Activated naive CD4-positive, alpha-beta T cell treated with Interleukin-2 at 50 U/mL for 16 hours (primary cell): Measurements from ENCODE around the gene XCL2.
"Not testable (repeated sequence)": the region's sequence is repeated elsewhere in the genome, so short reads cannot be mapped to it uniquely, and the experiment has no call there.

Source experiments
- DNase-seq: peaks from one replicate; pipeline ENCODE4 v3.0.0-alpha.2; 2020

XCL2 gene

DNA sequence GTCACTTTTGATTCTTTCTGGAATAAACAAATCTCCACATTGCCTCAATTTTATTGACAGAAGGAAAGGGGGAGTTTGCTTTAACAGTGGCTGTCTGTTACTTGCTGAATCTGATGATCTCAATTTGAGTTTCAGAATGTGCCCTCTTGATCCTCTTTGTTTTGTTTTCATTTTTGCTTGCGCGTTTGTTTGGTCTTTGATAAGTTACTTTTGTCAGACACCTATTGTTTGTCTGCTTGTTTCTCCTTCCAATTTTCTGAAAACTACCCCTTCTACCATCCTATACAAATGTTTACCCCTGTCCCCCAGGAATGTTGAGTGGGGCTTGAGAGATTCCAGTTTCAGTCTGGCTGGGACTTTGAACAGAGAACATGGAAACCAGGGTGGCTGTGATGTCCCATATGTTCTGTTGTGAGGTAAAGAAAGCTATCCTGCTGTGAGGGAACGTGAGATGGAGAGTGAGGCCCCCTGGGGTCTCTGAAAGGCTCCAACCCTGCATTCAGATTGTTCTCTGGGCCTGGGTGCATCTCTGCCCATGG lies 11.8 kb upstream of the XCL2 start:
- no peak for DNase-seq

DNA sequence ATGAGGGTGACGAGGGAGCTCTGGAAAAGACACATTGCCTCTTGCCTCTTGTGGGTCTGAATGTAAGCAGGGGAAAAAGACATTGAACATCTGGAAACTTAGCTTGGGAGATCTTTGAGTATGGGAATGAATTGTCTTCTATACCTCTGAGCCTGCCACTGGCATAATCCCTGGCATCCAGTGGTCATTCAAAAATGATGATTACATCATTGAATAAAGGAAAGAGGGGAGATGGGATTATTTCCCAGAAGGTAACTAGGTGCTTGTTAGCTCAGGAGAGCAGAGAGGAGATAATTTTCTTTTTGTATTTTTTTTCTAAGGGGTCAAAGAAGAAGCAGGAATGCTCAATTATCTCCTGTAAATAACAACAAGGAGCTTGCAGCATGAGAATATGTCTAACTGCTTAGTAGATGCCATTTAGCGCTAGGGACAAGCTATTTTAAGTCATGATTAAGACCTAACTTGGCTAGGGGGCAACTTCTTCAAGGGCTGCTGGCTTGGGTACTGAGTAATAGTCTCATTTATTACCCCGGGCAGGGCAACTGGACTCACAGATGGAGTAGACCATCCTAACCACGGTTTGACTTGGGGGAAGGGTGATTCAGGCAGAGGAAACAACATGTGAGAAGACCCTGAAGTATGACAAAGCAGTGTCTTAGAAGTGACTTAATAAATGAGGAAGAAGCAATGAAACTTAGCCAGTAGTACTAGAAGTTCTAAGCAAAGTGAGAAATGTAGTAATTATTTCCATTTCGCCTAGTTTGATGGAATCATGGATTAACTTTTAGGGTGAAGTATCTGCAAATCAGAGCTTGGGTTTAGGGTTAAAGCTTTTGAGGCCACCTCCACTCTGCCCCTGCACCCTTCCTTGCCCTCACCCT lies 11.0 kb upstream of the XCL2 start:
- no peak for DNase-seq

DNA sequence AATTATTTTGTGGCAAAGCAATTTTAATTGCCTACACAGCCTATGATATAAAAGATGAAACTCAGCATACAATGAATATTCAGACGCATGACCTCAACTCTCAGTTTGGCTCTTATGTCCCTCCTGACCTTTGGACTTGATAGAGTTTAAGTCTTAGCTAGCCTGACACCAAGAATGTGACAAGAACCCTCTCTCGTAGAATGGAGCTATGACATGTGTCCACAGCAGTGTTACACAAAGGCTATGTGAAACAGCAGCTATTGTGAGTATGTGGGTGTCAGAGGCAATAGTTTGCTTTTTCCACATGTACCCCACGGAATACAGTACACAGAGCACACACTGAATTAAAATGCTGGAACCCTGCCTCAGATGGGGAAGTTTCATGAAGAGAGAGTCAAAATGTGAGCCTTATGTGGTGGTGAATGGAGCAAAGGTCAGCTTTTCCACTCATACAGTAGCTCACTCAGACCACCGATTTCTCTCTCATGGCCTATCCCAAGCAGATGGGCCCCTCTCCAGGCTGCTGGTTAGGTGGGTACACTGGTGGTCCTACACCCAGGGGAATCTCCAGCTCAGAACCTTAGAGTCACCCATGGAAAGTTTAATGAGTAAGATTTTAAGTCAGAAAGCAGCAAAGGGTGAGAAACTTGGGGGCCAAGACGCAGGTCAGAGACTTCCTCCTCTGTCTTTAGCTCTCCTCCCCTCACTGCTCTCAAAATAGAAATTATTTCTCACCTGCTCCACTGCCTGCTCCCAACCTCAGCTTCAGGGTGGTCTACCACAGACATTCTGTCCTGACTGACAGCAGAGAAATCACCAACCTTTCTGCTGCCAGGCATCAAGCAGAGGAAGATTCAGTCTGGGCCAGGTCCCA lies 10.1 kb upstream of the XCL2 start:
- DNase-seq, result no peak

DNA sequence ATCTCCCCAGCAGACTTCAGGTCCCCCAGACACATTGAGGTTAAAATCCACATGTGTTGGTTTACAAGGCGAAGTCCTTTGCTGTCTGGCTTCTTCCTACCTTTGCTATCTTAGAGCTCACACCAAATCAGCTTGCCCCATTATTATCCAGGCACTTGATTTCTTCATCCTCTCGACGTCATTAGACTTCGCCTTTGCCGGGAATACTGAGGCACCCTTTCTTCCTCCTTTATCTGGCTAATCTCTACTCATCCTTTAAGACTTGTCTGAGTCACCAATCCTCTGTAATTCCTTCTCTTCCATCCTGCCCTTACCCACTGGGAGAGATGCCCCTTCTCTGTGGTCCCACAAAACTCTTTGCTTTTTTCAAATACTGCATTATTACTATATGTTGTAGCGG lies 9.2 kb upstream of the XCL2 start:
- DNase-seq, result no peak

DNA sequence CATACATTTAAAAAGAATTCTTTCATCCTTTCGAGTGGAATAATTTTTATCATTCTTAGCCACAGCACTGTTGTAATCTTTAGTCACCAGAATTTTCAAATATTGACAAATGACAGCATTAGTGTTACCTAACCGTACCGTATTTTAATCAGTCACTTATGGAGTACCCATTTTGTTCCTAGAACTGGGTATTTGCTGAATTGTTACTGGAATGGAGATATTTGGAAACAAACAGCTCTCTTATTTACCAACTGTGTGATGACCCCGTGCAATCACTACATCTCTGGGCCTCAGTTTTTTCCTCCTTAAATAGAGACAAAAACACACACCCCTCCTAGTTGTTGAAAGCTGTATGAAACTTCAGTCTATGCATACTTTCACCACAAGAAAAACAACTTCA lies 7.9 kb upstream of the XCL2 start:
- DNase-seq, result no peak

DNA sequence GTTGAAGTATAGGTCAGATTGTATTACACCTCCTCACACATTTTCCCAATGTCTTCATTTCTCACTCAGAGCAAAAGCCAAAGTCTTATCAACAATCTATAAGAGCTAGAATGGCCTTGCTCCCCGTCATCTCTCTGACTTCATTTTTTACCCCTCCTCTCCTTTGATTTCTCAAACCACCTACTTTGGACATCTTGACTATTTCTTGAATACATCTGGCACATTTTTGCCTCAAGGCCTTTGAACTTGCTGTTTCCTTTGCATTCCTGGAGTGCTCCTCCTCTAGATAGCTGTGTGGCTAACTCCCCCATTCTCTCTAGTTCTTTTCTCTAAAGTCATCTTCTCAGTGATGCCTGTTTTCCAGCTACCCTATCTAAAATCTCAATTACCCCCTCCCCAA lies 7.2 kb upstream of the XCL2 start:
- no peak for DNase-seq

DNA sequence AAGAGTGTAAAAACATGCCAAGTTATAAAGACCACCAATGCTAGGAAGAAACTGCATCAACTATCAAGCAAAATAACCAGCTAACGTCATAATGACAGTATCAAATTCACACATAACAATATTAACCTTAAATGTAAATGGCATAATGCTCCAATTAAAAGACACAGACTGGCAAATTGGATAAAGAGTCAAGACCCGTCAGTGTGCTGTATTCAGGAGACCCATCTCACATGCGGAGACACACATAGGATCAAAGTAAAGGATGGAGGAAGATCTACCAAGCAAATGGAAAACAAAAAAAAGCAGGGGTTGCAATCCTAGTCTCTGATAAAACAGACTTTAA lies 2.7 kb upstream of the XCL2 start:
- not testable (repeated sequence) for DNase-seq

DNA sequence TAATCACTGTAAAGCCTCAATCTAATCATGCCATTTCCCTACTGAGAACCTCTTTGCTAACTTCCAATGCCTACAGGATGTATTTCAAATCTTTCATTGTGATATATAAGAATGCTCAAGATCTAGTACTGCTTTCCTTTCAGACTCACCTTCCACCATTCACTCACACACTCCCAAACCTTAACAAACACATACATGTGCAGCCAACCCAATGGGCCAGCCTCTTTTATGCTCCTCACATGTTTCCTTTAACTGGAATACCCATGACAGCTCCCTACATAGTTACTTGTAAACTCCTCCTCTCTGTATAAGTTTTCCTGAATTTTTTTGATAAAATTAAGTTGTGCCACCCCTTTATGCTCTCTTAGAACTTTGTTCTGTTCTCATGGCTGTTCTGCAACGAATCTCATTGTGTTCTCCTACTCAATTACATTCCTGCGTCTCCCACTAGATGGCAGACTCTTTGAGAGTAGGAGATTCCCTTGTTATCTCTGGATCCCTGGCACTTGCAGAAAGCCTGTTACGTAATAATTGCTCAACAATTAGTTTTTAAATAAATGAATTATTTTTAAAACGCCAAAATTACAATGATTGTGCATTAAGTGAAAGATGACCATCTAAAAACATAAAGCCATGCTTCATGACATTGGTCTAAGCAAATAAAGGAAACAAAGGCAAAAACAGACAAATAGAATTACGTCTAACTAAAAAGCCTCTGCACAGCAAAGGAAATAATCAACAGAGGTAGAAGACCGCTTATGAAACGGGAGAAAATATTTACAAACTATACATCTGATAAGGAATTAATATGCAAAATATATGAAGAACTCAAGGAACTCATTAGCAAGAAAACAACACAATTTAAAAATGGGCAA lies 2.1 kb upstream of the XCL2 start:
- not testable (repeated sequence) for DNase-seq

DNA sequence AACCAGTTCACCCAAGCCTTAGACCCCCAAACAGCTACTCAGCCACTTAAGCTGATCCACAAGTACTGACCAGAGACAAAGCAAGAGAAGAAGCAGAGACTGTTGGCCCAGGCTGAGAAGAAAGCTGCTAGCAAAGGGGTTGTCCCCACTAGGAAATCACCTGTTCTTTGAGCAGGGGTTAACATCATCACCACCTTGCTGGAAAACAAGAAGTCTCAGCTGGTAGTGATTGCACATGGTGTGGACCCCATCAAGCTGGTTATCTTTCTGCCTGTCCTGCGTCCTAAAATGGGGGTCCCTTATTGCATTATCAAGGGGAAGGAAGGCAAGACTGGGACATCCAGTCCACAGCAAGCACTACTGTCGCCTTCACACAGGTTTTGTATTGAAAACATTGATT lies 819 bp downstream of the XCL2 start:
- not testable (repeated sequence) for DNase-seq

DNA sequence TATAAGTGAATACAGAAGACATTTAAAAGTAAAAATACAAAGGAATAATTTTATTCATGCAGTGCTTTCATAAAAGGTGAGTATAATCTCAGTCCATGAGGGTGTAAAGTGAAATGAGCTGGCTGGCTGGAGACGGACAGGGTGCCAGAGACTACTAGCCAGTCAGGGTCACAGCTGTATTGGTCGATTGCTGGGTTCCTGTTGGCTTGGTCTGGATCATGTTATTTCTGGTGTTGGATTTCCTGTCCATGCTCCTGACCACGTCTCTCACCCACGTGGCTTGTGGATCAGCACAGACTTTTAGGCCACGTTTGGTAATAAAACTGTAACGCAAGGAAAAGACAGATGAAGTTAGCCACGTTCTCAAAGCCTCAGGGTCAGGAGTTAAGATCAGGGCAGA lies 3.0 kb downstream of the XCL2 start:
- DNase-seq, result not testable (repeated sequence)

DNA sequence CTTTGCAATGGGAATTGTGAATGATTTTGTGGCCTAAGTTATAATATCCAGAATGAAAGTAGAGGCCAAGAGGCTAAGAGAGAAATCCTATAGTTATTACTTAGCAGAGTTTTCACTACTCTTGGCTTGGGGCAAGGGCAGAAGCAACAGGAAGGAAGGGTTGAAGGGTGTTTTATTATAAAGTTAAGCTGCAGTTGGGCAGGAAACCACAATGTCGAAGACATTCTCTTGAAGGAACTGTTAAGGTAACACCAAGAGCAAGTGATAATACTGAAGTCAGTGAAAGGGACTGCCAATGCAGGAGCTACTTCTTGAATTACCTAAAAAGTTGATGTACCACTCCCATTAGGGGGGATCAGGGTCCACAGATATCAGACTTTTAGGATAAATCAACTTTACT lies 8.3 kb downstream of the XCL2 start:
- DNase-seq, result no peak

DNA sequence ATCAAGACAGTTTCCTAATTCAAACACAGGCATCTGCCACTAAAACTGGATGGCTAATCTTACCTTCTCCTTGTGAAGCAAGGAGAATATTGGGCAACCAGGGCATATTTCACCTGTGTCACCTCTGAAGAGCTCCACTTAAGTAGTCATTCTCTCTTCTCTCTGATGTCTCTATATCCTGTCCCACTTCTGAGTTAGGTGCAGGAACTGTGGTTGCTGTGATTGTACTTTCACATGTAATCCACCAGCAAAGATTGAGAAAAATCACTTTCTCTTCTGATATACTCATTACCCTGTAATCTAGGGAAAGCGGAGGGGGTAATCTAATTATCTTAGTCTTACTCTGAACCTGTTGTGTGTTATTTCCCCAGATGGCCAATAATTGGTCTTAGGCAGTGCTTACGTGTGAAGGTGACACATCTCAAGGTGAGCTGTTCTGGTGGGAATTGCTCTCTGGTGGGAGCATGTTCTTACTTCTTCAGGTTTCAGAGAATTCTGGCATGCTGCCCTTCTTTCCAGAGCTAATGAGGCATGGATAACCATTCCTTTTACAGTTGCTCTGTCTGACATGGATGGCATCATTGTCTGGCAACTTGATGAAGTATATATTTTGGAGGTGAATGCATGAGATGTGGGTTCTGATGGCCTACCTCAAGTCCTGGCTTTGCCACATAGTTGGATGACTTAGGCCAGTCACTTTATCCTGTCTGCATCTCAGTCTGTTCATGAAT lies 12.0 kb downstream of the XCL2 start:
- no peak for DNase-seq

DNA sequence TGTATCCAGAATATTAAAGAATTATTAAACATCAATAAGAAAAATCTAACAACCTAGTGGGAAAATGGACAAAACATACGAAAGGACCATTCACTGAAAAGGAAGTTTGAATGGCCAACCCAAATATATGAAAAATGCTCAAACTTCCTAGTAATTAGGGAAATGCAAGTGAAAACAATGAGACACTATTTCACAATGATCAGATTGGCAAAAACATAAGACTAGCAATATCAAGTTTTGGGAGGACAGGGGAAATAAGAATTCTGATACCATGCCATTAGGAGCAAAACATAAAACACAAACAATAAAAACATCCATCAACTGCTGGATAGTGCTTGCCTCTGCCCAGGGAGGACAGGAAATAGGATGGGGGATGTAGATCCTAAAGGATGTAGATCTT lies 14.3 kb downstream of the XCL2 start:
- no peak for DNase-seq

DNA sequence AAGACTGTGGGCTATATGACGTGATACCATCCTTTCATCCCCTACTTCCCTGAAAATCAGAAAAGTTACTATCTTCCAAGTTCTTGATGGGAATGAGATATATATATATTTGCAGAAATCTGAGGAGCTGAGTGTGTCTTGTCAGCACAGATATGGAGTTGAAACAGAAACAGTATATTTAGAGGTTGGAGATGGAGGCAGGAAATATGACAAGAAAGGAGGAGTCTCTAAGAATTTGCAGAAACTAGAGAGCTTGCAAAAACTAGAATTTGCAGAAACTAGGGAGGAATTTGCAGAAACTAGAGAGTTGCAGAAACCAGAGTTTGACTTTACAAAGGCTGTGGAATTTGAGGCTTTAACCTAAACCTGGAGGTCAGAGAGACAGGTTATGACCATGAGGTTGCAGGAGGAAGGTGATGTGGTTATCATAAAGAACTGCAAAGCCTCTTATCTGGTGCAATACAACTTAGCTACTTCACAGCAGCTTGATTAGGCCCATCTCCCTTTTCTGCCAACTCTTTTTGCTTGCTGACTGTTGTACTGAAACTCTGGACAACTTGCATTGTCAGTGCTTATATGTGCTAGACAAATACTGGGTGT lies 22.3 kb downstream of the XCL2 start:
- DNase-seq, result no peak

DNA sequence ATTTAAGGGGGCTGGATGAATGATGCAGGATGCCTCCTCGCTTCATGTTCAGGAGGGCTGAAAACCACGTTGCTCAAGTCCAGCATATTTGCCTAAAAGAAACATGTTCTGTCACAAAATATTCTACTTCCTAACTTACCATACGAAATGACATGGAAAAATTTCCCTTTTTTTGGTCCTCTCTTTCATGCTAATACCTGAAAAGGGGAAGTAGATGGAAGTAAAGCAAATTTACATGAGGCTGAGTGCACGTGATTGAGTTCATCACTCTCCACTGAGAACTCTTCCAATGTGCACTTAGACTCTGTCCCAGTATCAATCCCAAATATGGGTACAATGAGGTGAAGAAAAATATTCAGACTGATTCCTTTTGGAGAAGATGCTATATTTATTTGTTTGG lies 23.0 kb downstream of the XCL2 start:
- DNase-seq, result no peak

DNA sequence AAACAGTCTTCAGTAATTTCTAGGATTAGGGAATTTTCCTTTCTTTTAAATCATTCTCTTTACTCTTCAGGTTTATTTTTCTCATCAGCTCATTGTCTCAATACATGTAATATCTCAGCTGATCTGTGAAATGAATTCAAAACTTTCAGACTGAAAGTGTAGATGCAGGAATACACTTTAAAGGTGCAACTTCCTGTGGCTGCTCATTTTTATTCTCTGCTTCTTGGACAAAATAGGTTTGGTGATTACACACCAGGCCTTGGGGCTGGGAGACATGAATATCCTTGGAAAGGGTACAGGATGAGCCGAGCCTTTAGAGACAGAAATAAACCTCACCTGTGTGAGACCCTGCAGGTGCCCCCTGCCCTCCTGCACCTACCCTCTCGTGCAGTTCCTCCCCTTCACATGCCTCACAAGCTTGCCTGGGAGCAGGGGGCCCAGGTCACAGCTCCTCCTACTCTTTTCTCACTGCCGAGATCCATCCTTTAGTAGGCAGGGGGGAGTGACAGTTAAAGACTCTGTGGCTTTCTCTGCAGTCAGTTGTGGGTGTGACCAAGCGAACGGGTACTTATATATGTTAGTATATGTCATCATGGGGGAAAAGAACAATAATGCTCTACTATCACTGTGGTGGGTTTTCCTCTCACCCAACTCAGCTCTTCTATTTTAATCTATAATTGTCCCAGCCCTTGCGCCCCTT lies 23.6 kb downstream of the XCL2 start:
- DNase-seq, result peak; percentile 38

DNA sequence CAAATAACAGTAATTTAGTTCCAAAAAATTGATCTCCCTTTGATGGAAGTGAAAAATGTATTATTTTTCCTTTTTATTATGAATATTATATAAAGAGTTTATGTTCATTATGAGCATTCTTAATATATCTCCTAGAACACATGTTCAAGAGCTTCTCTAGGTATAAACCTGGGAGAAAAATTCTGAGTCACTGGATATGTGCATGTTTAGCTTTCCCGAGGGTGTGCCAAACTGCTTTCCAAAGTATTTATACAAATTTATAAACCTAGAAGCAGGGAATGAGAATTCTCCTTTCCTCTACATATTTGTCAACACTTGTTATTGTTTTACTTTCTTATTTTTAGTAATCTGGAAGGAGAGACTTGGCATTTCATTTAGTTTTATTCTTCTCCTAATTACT lies 25.0 kb downstream of the XCL2 start:
- no peak for DNase-seq

DNA sequence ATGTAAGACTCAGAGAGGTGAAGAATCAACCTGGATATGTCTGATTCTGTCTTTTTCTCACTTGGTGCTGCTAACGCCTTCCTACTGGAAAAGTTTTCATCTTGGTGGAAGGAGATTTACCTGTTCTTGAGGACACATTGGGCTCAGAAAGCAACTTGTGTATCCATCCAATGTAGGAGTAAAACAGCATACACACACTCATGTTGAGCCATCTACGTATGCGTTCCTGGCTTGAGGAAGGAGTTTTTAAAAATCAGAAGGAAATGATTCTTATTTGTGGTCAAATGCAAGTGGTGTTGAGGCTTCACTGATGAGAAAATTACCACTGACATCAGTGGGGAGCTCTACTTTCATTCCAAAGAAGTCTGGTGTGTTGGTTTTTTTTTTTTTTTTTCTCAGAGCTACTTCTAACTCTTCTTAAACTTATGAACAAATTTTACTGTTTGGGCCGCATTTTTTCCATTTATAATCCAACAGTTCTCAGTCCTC lies 25.6 kb downstream of the XCL2 start:
- DNase-seq, result no peak

DNA sequence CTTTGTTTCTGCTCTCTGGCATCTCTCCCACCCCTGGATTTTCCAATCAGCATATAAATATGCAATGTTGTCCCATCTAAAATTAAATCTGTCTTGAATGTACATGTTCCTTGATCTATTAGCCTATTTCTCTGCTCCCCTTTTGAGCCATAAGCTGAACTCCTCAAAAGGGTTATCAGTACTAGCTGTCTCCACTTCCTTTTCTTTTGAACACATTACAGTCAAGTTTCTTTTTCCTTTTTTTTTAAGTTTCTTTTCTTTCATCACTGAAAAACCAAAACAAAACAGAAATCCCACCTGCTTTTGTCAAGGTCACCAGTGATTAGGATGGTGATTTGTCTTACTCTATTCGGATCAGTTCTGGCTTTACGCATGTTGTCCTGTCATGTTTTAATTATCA lies 29.3 kb downstream of the XCL2 start:
- DNase-seq, result no peak

DNA sequence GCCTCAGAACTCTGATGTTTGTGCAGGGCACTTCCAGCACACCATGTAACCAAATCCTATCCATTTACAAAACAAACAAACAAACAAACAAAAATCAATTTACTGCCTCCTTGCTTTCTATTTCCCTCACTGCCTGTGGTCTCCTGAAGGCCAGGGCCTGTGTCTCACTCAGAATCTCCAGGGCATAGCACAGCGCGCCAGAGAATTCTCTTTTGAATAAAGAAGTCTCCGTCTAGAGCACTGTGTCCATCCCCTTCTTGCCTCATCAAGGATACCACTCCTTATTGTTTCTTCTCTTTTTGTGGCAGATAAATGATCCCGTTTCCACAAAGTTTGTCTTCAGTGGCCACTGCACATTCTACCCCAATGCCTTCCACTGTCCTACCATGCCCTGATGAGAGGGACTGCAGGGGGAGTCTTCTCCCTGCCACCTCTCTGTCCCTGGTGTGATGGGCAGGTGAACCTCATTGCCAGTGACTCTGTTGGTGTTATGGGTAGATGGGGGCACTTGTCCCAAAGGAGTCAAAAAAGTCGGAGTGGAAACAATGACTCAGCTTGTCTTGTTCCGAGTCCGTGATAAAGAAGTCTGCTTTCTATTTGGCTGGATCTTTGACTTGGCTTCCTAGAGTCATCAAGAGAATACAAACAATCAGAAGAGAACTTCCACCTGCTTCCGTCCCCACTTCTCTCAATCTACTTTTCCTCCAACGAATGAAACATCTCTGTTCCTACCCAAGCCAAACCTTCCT lies 30.0 kb downstream of the XCL2 start:
- DNase-seq, result no peak
